ENCODE data around the gene RITA1. TPM values are rescaled to one million over a fixed set of nuclear protein-coding genes. Genes with fewer than 3 reads are reported as not detected.

The RITA1 gene
- total and polyA plus RNA-seq, 5 donors from 2014 or later = 10.1 to 38.3 (median 21.0) TPM

DNA sequence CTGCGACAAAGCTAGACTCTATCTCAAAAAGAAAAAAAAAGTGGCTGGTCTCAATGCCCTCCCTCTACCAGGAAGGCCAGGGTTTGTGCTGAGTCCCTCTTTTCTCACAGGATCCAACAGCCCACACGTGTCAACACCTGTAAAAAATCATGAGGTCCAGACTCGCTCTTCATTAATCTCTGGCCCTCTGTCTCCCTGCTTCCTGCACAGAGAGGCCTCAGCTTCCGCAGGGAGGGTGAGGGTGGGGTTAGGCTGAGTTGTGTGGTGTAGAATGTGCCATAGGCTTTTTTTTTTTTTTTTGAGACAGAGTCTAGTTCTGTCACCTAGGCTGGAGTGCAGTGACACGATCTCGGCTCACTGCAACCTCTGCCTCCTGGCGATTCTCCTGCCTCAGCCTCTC, 29.9 kb upstream of the RITA1 start:
- Histone ChIP-seq H3K4me3 (ENCODE audit: low read depth, low read length) (no peak overlapping the region), H3K4me1 (ENCODE audit: control insufficient read depth, insufficient read depth, low read length, poor library complexity, severe bottlenecking) (peaks cover 24% of the 10 kb centered on the region), H3K36me3 (ENCODE audit: control insufficient read depth, insufficient read depth, low read length) (peaks cover 26% of the 10 kb centered on the region), H3K27me3 (ENCODE audit: control insufficient read depth, insufficient read depth, low read length) (no peaks in the 10 kb centered on the region), H3K27ac (ENCODE audit: insufficient read depth, low read length, poor library complexity, severe bottlenecking) (no peak overlapping the region), H3K9me3 (ENCODE audit: control insufficient read depth in 2 of 2, low read length in 2 of 2) (no peaks in the 10 kb centered on the region)
- no peak for ATAC-seq (ENCODE audit: low read depth in 2 of 2)
- H3K4me1 Mint-ChIP-seq = peaks cover 6 to 24% (median 11%) of the 10 kb centered on the region in 4 donors
- H3K4me3 Mint-ChIP-seq = peak overlapping the region in 1 of 4 donors; percentile 21
- DNase-seq = no peak
- H3K9me3 Mint-ChIP-seq = no peaks in the 10 kb centered on the region
- H3K36me3 Mint-ChIP-seq = peaks cover 18% of the 10 kb centered on the region
- H3K27me3 Mint-ChIP-seq = peaks cover 20% of the 10 kb centered on the region
- no peak overlapping the region for H3K27ac Mint-ChIP-seq

DNA sequence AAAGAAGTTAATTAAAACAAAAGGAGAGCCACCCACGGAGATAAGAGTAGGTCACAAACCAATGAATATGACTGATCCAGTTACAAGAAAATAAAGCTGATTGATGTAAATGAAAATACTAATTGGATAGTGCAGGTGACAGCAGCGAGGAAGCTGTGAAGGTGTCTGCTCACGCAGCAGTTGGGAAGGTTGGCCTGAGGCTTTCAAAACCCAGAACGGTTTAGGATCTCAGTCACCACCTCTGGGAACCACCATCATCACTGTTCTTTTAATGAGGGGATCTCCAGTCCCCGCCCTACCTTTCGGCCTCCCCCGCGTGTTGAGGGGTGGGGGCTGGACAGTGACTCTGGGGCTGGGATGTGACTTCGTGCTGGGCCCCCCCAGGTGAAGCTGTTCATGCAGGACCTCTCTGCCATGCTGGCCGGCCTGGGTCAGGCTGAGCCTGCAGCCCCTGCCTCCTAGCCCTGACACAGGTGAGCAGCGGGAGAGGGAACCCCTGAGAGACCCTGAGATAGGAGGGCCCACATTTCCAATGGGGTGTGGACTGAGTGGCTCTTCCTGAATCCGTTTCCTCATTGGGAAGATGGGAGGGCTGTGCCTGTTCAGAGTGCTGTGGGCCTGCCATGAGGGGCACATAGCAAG, 28.2 kb upstream of the RITA1 start:
- ATAC-seq (ENCODE audit: low read depth in 2 of 2) (no peak), DNase-seq (no peak)
- Mint-ChIP-seq H3K4me3 (no peak overlapping the region), H3K4me1 (peaks cover 3 to 19% (median 9%) of the 10 kb centered on the region in 4 donors), H3K27me3 (peaks cover 13% of the 10 kb centered on the region), H3K36me3 (peaks cover 19% of the 10 kb centered on the region), H3K9me3 (no peaks in the 10 kb centered on the region), H3K27ac (peak overlapping the region; percentile 5 to 68 (median 59))
- Histone ChIP-seq H3K36me3 (ENCODE audit: control insufficient read depth, insufficient read depth, low read length) (peaks cover 38% of the 10 kb centered on the region), H3K27me3 (ENCODE audit: control insufficient read depth, insufficient read depth, low read length) (no peaks in the 10 kb centered on the region), H3K4me3 (ENCODE audit: low read depth, low read length) (no peak overlapping the region), H3K27ac (ENCODE audit: insufficient read depth, low read length, poor library complexity, severe bottlenecking) (no peak overlapping the region), H3K9me3 (ENCODE audit: control insufficient read depth in 2 of 2, low read length in 2 of 2) (no peaks in the 10 kb centered on the region), H3K4me1 (ENCODE audit: control insufficient read depth, insufficient read depth, low read length, poor library complexity, severe bottlenecking) (peaks cover 24% of the 10 kb centered on the region)

DNA sequence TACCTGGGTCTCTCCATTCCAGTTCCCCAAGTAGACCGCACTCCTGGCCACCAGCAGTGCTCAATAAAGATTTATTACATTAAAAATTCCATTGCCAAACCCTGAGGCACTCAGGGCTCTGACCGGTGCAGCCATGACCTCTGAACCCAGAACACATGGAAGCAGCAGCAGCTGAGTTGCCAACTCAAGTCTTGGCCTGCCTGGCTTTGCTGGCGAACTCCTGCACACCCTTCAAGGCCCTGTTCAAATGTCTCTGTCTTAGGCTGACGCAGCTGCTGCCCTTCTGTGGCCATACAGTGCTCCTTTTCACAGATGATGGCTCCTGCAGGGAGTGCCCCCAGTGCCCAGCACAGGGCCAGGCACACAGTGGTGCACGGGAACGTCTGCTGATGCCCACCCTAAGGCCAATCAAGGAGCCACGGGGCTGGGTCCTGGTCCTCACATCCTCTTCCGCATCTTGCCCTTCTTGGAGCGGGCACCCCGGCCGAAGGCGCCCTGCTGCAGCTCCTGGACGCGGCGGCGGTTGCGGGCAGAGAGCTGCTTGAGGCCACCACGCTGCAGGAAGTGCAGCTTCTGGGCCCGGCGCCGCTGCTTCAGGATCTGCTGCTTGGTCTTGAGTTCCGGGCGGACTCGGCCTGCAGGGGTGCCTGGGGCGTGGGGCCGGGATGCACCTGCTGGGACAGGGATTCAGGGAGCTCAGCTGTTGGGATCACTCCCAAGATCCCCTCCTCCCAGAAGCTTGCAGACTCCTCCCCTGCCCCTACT, 26.9 kb upstream of the RITA1 start:
- Histone ChIP-seq H3K4me3 (ENCODE audit: low read depth, low read length) (no peak overlapping the region), H3K9me3 (ENCODE audit: control insufficient read depth in 2 of 2, low read length in 2 of 2) (no peaks in the 10 kb centered on the region), H3K27ac (ENCODE audit: insufficient read depth, low read length, poor library complexity, severe bottlenecking) (no peak overlapping the region), H3K27me3 (ENCODE audit: control insufficient read depth, insufficient read depth, low read length) (no peaks in the 10 kb centered on the region), H3K36me3 (ENCODE audit: control insufficient read depth, insufficient read depth, low read length) (peaks cover 50% of the 10 kb centered on the region), H3K4me1 (ENCODE audit: control insufficient read depth, insufficient read depth, low read length, poor library complexity, severe bottlenecking) (peaks cover 12% of the 10 kb centered on the region)
- Mint-ChIP-seq H3K4me3 (peak overlapping the region in 1 of 4 donors; percentile 47), H3K27ac (peak overlapping the region in 1 of 3 donors; percentile 25), H3K9me3 (no peaks in the 10 kb centered on the region), H3K27me3 (peaks cover 5% of the 10 kb centered on the region), H3K36me3 (peaks cover 19% of the 10 kb centered on the region), H3K4me1 (peaks cover 3 to 9% (median 5%) of the 10 kb centered on the region in 4 donors)
- DNase-seq (no peak), ATAC-seq (ENCODE audit: low read depth in 2 of 2) (no peak)

DNA sequence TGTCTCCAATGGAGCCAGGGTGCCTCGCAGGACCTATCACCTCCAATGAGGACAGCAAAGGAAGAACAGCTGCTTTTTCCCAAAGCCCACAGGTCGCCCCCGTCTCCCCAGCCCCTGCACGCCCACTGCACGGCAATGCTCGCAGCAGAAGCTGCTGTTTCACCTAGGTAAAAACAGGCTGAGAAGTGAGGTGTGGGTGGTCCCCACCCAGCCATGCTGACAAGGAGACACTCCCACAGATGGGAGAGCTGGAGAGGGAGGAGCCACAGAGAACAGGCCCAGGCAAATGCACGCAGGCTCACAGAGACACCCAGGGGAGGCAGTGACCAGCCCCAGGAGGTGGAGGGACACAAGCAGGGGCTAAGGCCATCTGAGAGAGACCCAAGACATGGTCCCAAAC, 25.6 kb upstream of the RITA1 start:
- H3K4me3 Mint-ChIP-seq = no peak overlapping the region
- no peaks in the 10 kb centered on the region for H3K9me3 Mint-ChIP-seq
- H3K36me3 Mint-ChIP-seq = peaks cover 19% of the 10 kb centered on the region
- H3K9me3 ChIP-seq (ENCODE audit: control insufficient read depth in 2 of 2, low read length in 2 of 2) = no peaks in the 10 kb centered on the region
- H3K4me1 Mint-ChIP-seq = peaks cover 0 to 6% (median 1%) of the 10 kb centered on the region in 4 donors
- no peak overlapping the region for H3K27ac Mint-ChIP-seq
- no peaks in the 10 kb centered on the region for H3K27me3 Mint-ChIP-seq
- DNase-seq (no peak), ATAC-seq (ENCODE audit: low read depth in 2 of 2) (no peak)
- H3K4me3 ChIP-seq (ENCODE audit: low read depth, low read length) = no peak overlapping the region
- H3K36me3 ChIP-seq (ENCODE audit: control insufficient read depth, insufficient read depth, low read length) = peaks cover 59% of the 10 kb centered on the region
- H3K27me3 ChIP-seq (ENCODE audit: control insufficient read depth, insufficient read depth, low read length) = no peaks in the 10 kb centered on the region
- H3K4me1 ChIP-seq (ENCODE audit: control insufficient read depth, insufficient read depth, low read length, poor library complexity, severe bottlenecking) = no peaks in the 10 kb centered on the region
- H3K27ac ChIP-seq (ENCODE audit: insufficient read depth, low read length, poor library complexity, severe bottlenecking) = no peak overlapping the region

DNA sequence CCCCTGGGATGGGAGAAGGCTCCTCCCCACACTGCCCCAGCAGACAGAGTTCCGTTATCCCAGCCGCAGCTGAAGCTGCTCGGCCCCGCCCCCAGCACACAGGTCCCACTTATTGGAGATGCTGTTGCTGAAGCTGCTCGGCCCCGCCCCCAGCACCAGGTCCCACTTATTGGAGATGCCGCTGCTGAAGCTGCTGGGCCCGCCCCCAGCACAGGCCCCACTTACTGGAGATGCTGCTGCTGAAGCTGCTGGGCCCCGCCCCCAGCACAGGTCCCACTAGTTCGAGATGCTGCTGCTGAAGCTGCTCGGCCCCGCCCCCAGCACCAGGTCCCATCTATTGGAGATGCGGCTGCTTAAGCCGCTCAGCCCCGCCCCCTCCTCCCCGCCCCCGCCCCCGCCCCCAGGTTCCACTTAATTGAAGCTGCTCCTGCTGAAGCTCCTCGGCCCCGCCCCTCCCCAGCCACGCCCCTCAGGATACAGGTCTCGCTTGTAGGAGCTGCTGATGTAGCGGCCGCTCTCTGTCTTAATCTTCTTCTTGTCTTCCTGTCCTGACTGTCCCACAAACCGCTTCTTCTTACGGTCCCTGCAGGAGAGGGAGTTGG, 24.0 kb upstream of the RITA1 start:
- H3K27ac Mint-ChIP-seq = no peak overlapping the region
- H3K4me1 Mint-ChIP-seq = peaks cover 0 to 6% (median 1%) of the 10 kb centered on the region in 4 donors
- ATAC-seq (ENCODE audit: low read depth in 2 of 2) (no peak), DNase-seq (no peak)
- H3K4me3 Mint-ChIP-seq = no peak overlapping the region
- H3K9me3 Mint-ChIP-seq = no peaks in the 10 kb centered on the region
- H3K27me3 Mint-ChIP-seq = no peaks in the 10 kb centered on the region
- peaks cover 25% of the 10 kb centered on the region for H3K36me3 Mint-ChIP-seq
- no peaks in the 10 kb centered on the region for H3K4me1 ChIP-seq (ENCODE audit: control insufficient read depth, insufficient read depth, low read length, poor library complexity, severe bottlenecking)
- no peak overlapping the region for H3K4me3 ChIP-seq (ENCODE audit: low read depth, low read length)
- no peak overlapping the region for H3K27ac ChIP-seq (ENCODE audit: insufficient read depth, low read length, poor library complexity, severe bottlenecking)
- no peaks in the 10 kb centered on the region for H3K9me3 ChIP-seq (ENCODE audit: control insufficient read depth in 2 of 2, low read length in 2 of 2)
- H3K27me3 ChIP-seq (ENCODE audit: control insufficient read depth, insufficient read depth, low read length) = no peaks in the 10 kb centered on the region
- peaks cover 74% of the 10 kb centered on the region for H3K36me3 ChIP-seq (ENCODE audit: control insufficient read depth, insufficient read depth, low read length)

DNA sequence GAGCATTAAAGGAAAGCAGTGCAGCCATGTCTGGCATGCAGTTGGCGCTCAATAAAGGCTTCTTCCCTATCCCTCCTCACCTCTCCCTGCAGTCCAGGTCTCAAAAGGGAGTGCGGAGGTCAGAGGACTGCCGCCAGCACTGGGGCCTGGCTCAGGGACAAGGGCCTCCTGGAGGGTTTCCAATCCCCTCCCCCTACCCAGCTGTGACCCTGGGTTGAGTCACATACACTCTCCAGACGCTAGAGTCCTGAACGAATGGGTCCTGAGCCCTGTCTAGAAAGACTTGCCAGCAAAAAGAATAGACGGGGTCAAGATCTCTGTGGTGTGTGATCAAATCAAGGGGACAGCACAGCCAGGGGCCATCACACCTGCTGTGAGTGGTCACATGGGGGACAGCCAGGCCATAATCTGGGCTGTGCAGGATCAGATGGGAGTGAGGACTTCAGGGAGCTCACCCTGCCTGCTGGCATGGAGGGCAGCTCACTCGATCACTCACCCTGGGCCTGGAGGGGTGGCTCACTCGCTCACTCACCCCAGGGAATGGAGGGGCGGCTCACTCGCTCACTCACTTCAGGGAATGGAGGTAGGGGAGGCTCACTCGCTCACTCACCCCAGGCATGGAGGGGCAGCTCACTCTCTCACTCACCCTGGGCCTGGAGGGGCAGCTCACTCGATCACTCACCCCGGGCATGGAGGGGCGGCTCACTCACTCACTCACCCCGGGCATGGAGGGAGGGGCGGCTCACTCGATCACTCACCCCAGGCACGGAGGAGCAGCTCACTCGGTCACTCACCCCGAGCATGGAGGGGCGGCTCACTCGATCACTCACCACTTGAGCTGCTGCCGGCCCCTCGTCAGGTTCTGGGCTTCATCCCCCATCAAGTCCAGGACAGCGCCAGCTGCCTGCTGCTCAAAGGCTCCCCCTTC, 23.2 kb upstream of the RITA1 start:
- DNase-seq = no peak
- Histone ChIP-seq H3K36me3 (ENCODE audit: control insufficient read depth, insufficient read depth, low read length) (peaks cover 82% of the 10 kb centered on the region), H3K9me3 (ENCODE audit: control insufficient read depth in 2 of 2, low read length in 2 of 2) (no peaks in the 10 kb centered on the region), H3K27ac (ENCODE audit: insufficient read depth, low read length, poor library complexity, severe bottlenecking) (no peak overlapping the region), H3K4me1 (ENCODE audit: control insufficient read depth, insufficient read depth, low read length, poor library complexity, severe bottlenecking) (no peaks in the 10 kb centered on the region), H3K4me3 (ENCODE audit: low read depth, low read length) (no peak overlapping the region), H3K27me3 (ENCODE audit: control insufficient read depth, insufficient read depth, low read length) (no peaks in the 10 kb centered on the region)
- Mint-ChIP-seq H3K27me3 (no peaks in the 10 kb centered on the region), H3K9me3 (no peaks in the 10 kb centered on the region), H3K4me1 (no peaks in the 10 kb centered on the region), H3K36me3 (peaks cover 22% of the 10 kb centered on the region), H3K4me3 (peak overlapping the region in 1 of 4 donors; percentile 15), H3K27ac (no peak overlapping the region)
- no peak for ATAC-seq (ENCODE audit: low read depth in 2 of 2)

DNA sequence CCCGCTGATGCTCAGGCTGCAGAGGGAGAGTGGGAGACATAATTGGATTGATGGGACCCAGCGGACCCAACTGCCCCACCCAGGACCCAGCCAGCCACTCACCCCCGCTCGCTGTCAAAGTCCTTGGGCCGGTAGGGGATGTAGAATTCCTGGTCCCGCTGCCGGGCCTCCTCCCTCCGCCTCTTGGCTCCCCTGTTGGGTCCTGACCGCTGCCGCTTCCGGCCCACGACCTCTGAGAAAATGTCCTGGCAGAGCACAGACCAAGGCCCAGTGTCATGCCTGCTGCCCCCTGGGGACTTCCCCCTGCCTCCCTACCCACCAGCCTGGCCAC, 22.5 kb upstream of the RITA1 start:
- Histone ChIP-seq H3K36me3 (ENCODE audit: control insufficient read depth, insufficient read depth, low read length) (peaks cover 86% of the 10 kb centered on the region), H3K4me3 (ENCODE audit: low read depth, low read length) (no peak overlapping the region), H3K27ac (ENCODE audit: insufficient read depth, low read length, poor library complexity, severe bottlenecking) (no peak overlapping the region), H3K4me1 (ENCODE audit: control insufficient read depth, insufficient read depth, low read length, poor library complexity, severe bottlenecking) (no peaks in the 10 kb centered on the region), H3K27me3 (ENCODE audit: control insufficient read depth, insufficient read depth, low read length) (no peaks in the 10 kb centered on the region), H3K9me3 (ENCODE audit: control insufficient read depth in 2 of 2, low read length in 2 of 2) (no peaks in the 10 kb centered on the region)
- no peak overlapping the region for H3K27ac Mint-ChIP-seq
- peaks cover 22% of the 10 kb centered on the region for H3K36me3 Mint-ChIP-seq
- ATAC-seq (ENCODE audit: low read depth in 2 of 2) = no peak
- peak overlapping the region in 1 of 4 donors; percentile 15 for H3K4me3 Mint-ChIP-seq
- H3K4me1 Mint-ChIP-seq = no peaks in the 10 kb centered on the region
- no peak for DNase-seq
- H3K9me3 Mint-ChIP-seq = no peaks in the 10 kb centered on the region
- H3K27me3 Mint-ChIP-seq = no peaks in the 10 kb centered on the region

All from CD4-positive, CD25-positive, alpha-beta regulatory T cell (primary cell).